ENCODE data around the gene HK1. TPM values are rescaled to one million over a fixed set of nuclear protein-coding genes. Genes with fewer than 3 reads are reported as not detected.

The HK1 gene
- total and polyA plus RNA-seq, 2 of the 13 experiments (the other 11 are each of a cell fraction or from before 2014, with no cell fraction given), result 0.29 to 1.5 TPM

- TF ChIP-seq ZNF577 (CRISPR knock-in tag; IDR thresholded peaks at IDR 0.05; ENCODE audit: borderline replicate concordance, low read depth), result no peak
- no peak for TF ChIP-seq KLF13 (CRISPR knock-in tag; IDR thresholded peaks at IDR 0.05)
- TF ChIP-seq NCOR1 (IDR thresholded peaks at IDR 0.05; ENCODE audit: borderline replicate concordance, low read length), result no peak
- no peak for TF ChIP-seq HMG20A (CRISPR knock-in tag; IDR thresholded peaks at IDR 0.05; ENCODE audit: borderline replicate concordance)
- no peak for TF ChIP-seq KMT2B (CRISPR knock-in tag; IDR thresholded peaks at IDR 0.05)
- TF ChIP-seq ZNF639 (CRISPR knock-in tag; conservative IDR thresholded peaks at IDR 0.05), result no peak
- no peak for TF ChIP-seq ELF3 (CRISPR knock-in tag; IDR thresholded peaks at IDR 0.05)
Measured at GRCh38 chr10:69261184-69261583, 17.1 kb upstream of the HK1 start (continued).

DNA sequence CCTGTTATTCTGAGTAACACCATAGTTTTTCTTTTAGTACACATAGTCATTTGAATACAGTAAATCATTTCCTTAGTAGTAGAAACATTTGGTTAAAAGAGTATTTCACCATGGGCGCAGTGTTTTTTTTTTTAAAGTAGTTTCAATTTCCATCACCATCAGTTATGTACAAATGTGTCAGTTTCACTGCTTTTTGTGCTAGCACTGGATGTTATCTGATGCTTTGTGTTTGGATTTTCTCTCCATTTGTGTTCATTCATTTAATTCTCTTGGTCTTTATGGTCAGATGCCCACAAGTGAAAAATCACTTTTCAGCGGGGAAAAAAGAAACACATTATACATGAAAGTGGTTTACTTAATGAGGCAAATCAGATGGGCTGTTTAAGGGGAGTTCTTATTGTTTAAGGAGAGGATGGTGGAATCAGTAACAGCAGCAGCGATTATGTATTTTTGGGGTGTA is 16.0 kb upstream of the HK1 start:
- H4K20me1 ChIP-seq (ENCODE audit: insufficient read depth, low read length), result no peaks in the 10 kb centered on the region
- no peaks in the 10 kb centered on the region for H3K4me1 ChIP-seq (ENCODE audit: insufficient read depth, low read length)
- H3K4me3 ChIP-seq (replicated peaks in 1 of 3; ENCODE audit: insufficient read depth in 1 of 3, low read depth in 2 of 3, low read length in 3 of 3), result no peak overlapping the region
- in situ Hi-C loops (cut with HindIII; ENCODE audit: extremely low pct_ligation_motif_present, low pct_unique_long_range_greater_than_20kb) (no loop called here), intact Hi-C loops (cut with micrococcal nuclease; ENCODE audit: unreplicated experiment) (no loop called here)
- no TSS peak for BruUV-seq (replicated peaks)
- H3K27ac ChIP-seq (ENCODE audit: extremely low read length, insufficient read depth, low read length), result no peak overlapping the region
- no peak for TF ChIP-seq KDM5B (CRISPR knock-in tag; IDR thresholded peaks at IDR 0.05; ENCODE audit: borderline replicate concordance)
- TF ChIP-seq HOXA3 (CRISPR knock-in tag; IDR thresholded peaks at IDR 0.05), result no peak
- no peak for TF ChIP-seq FOXM1 (CRISPR knock-in tag; IDR thresholded peaks at IDR 0.05)
- no peak for TF ChIP-seq LCORL (IDR thresholded peaks at IDR 0.05)
- TF ChIP-seq LCORL (CRISPR knock-in tag; IDR thresholded peaks at IDR 0.05), result no peak
- TF ChIP-seq MLXIP (CRISPR knock-in tag; IDR thresholded peaks at IDR 0.05; ENCODE audit: borderline replicate concordance), result no peak
- no peak for TF ChIP-seq SAP130 (CRISPR knock-in tag; IDR thresholded peaks at IDR 0.05; ENCODE audit: low read depth)
- no peak for TF ChIP-seq KAT2B (IDR thresholded peaks at IDR 0.05; ENCODE audit: borderline replicate concordance, low read depth, low read length)
- no peak for TF ChIP-seq ZNF569 (CRISPR knock-in tag; IDR thresholded peaks at IDR 0.05; ENCODE audit: borderline replicate concordance)
- no peak overlapping the region for H3K4me2 ChIP-seq (ENCODE audit: low read depth, low read length)
- FAIRE-seq, result no peak
- ChIA-PET POLR2A (no interaction called here), CTCF (ENCODE audit: low intra/inter-chr PET ratio, low total read pairs) (interaction anchor here (0.6 kb wide), 1 partner anchor 13 kb away, joined by 4 read pairs; no protein-coding TSS in a partner anchor)
- DNase-seq (ENCODE audit: low spot score), result no peak
- WGBS (ENCODE audit: low lambda C conversion rate), result 95% methylated on average over 3 of the region's 3 CpGs
- ATAC-seq, result no peak
- H2AFZ ChIP-seq (ENCODE audit: low read length), result no peak overlapping the region
- peaks cover 2 to 10% of the 10 kb centered on the region in 2 experiments; a peak in 3 of 5 replicates for H3K36me3 ChIP-seq (replicated peaks in 1 of 2; ENCODE audit: control insufficient read depth in 1 of 2, insufficient read depth in 2 of 2, low read length in 2 of 2)
- no peaks in the 10 kb centered on the region for H3K79me2 ChIP-seq (ENCODE audit: insufficient read depth, low read length)
- H3K9ac ChIP-seq (ENCODE audit: insufficient read depth, low read depth, low read length), result no peak overlapping the region
- no peaks in the 10 kb centered on the region for H3K27me3 ChIP-seq (ENCODE audit: control insufficient read depth in 1 of 2, insufficient read depth in 2 of 2, low read length in 2 of 2)
- no peaks in the 10 kb centered on the region for H3K9me3 ChIP-seq (ENCODE audit: low read length)

All from HepG2 (cell line).